ENCODE data around the gene GSK3A. TPM values are rescaled to one million over a fixed set of nuclear protein-coding genes. Genes with fewer than 3 reads are reported as not detected.

The GSK3A gene
- total and polyA plus RNA-seq, 9 of the 15 experiments (the other 6 are each of a cell fraction or from before 2014, with no cell fraction given) = 0.62 to 90.7 (median 33.3) TPM

- TF ChIP-seq ZNF589 (CRISPR knock-in tag; IDR thresholded peaks at IDR 0.05; ENCODE audit: low read depth) = no peak
- TF ChIP-seq SIN3A (IDR thresholded peaks at IDR 0.05; ENCODE audit: borderline replicate concordance in 2 of 2, control insufficient read depth in 1 of 2, low read depth in 2 of 2, low read length in 2 of 2) = peak; percentile 26 to 81; a peak in 2 of 4 replicates
- TF ChIP-seq NFIC (IDR thresholded peaks at IDR 0.05) = peak; percentile 98
- TF ChIP-seq POLR2G (IDR thresholded peaks at IDR 0.05; ENCODE audit: low read depth, low read length) = peak; percentile 88
- TF ChIP-seq RB1 (IDR thresholded peaks at IDR 0.05; ENCODE audit: low read depth) = peak; percentile 85
- TF ChIP-seq, protein P1, sequence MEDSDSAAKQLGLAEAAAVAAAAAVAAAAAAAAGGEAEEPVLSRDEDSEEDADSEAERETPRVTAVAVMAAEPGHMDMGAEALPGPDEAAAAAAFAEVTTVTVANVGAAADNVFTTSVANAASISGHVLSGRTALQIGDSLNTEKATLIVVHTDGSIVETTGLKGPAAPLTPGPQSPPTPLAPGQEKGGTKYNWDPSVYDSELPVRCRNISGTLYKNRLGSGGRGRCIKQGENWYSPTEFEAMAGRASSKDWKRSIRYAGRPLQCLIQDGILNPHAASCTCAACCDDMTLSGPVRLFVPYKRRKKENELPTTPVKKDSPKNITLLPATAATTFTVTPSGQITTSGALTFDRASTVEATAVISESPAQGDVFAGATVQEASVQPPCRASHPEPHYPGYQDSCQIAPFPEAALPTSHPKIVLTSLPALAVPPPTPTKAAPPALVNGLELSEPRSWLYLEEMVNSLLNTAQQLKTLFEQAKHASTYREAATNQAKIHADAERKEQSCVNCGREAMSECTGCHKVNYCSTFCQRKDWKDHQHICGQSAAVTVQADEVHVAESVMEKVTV (CRISPR knock-in tag; IDR thresholded peaks at IDR 0.05) = peak; percentile 66
- no peak for TF ChIP-seq DNMT1 (IDR thresholded peaks at IDR 0.05)
- TF ChIP-seq HDAC3 (IDR thresholded peaks at IDR 0.05; ENCODE audit: borderline replicate concordance, partially characterized antibody) = no peak
- peak; percentile 79 for TF ChIP-seq ASH1L (IDR thresholded peaks at IDR 0.05; ENCODE audit: borderline replicate concordance, low read depth, partially characterized antibody)
- TF ChIP-seq GABPB1 (CRISPR knock-in tag; IDR thresholded peaks at IDR 0.05) = peak; percentile 55; the same call in 1 of the 2 replicates
- TF ChIP-seq PHF8 (IDR thresholded peaks at IDR 0.05; ENCODE audit: borderline replicate concordance, low read length) = peak; percentile 60; the same call in 1 of the 2 replicates
- peak; percentile 80 to 89; a peak in 3 of 4 replicates for TF ChIP-seq RAD21 (CRISPR knock-in tag; conservative IDR thresholded peaks at IDR 0.05 in 1 of 2, IDR thresholded peaks at IDR 0.05 in 1 of 2)
- peak; percentile 75; the same call in 1 of the 2 replicates for TF ChIP-seq FOXK1 (CRISPR knock-in tag; IDR thresholded peaks at IDR 0.05; ENCODE audit: borderline replicate concordance)
- TF ChIP-seq DPF2 (IDR thresholded peaks at IDR 0.05) = no peak
- TF ChIP-seq RBFOX2 (IDR thresholded peaks at IDR 0.05; ENCODE audit: low read depth, low read length) = peak; percentile 83
- no peak for TF ChIP-seq TCFL5 (CRISPR knock-in tag; conservative IDR thresholded peaks at IDR 0.05)
- TF ChIP-seq, protein P2, sequence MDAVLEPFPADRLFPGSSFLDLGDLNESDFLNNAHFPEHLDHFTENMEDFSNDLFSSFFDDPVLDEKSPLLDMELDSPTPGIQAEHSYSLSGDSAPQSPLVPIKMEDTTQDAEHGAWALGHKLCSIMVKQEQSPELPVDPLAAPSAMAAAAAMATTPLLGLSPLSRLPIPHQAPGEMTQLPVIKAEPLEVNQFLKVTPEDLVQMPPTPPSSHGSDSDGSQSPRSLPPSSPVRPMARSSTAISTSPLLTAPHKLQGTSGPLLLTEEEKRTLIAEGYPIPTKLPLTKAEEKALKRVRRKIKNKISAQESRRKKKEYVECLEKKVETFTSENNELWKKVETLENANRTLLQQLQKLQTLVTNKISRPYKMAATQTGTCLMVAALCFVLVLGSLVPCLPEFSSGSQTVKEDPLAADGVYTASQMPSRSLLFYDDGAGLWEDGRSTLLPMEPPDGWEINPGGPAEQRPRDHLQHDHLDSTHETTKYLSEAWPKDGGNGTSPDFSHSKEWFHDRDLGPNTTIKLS (IDR thresholded peaks at IDR 0.05; ENCODE audit: borderline replicate concordance, low read depth) = 0 out of 2 replicates have a peak, but pooled peaks have one; percentile 35
- peak; percentile 71; the same call in 1 of the 2 replicates for TF ChIP-seq ATF6 (CRISPR knock-in tag; IDR thresholded peaks at IDR 0.05)
- TF ChIP-seq SUPT5H (IDR thresholded peaks at IDR 0.05) = peak; percentile 42; the same call in 1 of the 2 replicates
- TF ChIP-seq PHF20 (IDR thresholded peaks at IDR 0.05; ENCODE audit: partially characterized antibody) = peak; percentile 42
- TF ChIP-seq HDAC2 (IDR thresholded peaks at IDR 0.05) = 0 out of 2 replicates have a peak, but pooled peaks have one; percentile 40
Measured at GRCh38 chr19:42279902-42280814, 37.8 kb upstream of the GSK3A start (continued).
